Ascending aorta (tissue), 2 donors: ENCODE measurements around the gene SH3BP1. TPM values are rescaled to one million over a fixed set of nuclear protein-coding genes. Genes with fewer than 3 reads are reported as not detected.

ENCODE experiments used
- DNase-seq, 2 donors: peaks; one replicate each; pipeline ENCODE4 v3.0.0-alpha.2; 2019; ENCODE audit warnings: low spot score in 2 of 2
- H3K27ac ChIP-seq, 2 donors: fragments of 200-600 bp; sonication (generic); one replicate each; pipeline ENCODE4 v1.5.1; 2016 to 2017; ENCODE audit warnings: mild to moderate bottlenecking in 1 of 2
- H3K27me3 ChIP-seq: fragments of 200-600 bp; sonication (generic); one replicate; pipeline ENCODE4 v1.5.1; 2017
- H3K36me3 ChIP-seq, 2 donors: fragments of 200-600 bp; sonication (generic); one replicate each; pipeline ENCODE4 v1.5.1; 2016
- H3K4me1 ChIP-seq, 2 donors: fragments of 200-600 bp; sonication (generic); one replicate each; pipeline ENCODE4 v1.5.1; 2016 to 2017; ENCODE audit warnings: mild to moderate bottlenecking in 1 of 2
- H3K4me3 ChIP-seq, 2 donors: fragments of 200-600 bp; sonication (generic); one replicate each; pipeline ENCODE4 v1.5.1; 2016 to 2017; ENCODE audit warnings: mild to moderate bottlenecking in 1 of 2
- H3K9me3 ChIP-seq, 2 donors: fragments of 200-600 bp; sonication (generic); one replicate each; pipeline ENCODE4 v1.5.1; 2016
- intact Hi-C: fragments of 100-400 bp; cut with DNase I; formaldehyde crosslinking; loops from one replicate; pipeline ENCODE4 v1.15.1; 2023
- total RNA-seq: library from RNA; depleted of rRNA; stranded (reverse); fragments of >200 nt; gene quantifications from one replicate; pipeline ENCODE4 v1.1.0, GENCODE V29; 2016
- TF ChIP-seq, protein P1 (sequence below), 3 experiments: fragments of 200-600 bp in 2 of 3; fragments of 450-650 bp in 1 of 3; sonication (generic) in 2 of 3; IDR thresholded peaks; one replicate each; pipeline ENCODE4 v1.5.1; 2016 to 2019; ENCODE audit warnings: antibody characterized with exemption in 3 of 3, mild to moderate bottlenecking in 1 of 3, moderate library complexity in 1 of 3

SH3BP1 gene
- total RNA-seq, 1 donor from 2014 or later, result 33.7 TPM

DNA sequence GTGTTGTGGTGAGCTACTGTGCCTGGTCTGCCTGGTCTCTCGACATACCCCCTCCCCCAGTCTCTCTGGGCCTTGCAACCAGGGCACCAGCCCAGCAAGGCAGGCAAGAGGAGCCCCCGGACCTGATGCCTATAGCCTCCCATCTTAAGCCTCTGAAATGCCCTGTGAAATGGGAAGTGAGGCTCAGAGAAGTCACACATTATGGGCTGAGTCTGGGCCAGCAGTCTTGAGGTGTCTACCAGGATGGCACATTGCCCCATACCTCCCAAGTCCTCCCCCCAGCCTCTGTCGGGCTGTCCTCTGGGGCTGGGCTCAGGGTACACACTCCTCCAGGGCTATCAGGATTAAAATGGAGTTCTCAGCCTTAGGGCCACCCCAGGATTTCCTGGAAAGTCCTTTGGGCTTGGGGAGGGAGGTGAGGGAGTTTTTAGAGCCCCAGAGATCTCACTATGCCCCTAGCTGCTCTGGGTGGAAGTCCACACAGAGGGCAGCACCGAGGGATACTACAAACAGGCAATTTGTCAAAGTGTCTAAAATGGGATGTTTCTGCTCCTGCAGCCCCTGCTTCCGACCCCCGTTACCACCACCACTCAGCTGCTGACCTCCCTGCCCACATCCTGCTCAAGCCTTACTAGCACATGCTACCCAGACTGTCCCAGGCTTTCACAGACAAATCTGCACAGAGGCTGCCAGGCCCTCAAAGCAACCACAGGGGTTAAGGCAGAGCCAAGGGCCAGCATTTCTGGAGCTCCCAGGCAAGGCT lies 3.1 kb upstream of the SH3BP1 start:
- intact Hi-C loops, result no loop called here
- Histone ChIP-seq H3K36me3 (peaks cover under 1 to 12% of the 10 kb centered on the region in 2 donors), H3K9me3 (no peaks in the 10 kb centered on the region), H3K27ac (no peak overlapping the region), H3K27me3 (no peaks in the 10 kb centered on the region), H3K4me3 (no peak overlapping the region), H3K4me1 (peaks cover 21 to 37% of the 10 kb centered on the region in 2 donors)
- TF ChIP-seq, protein P1, sequence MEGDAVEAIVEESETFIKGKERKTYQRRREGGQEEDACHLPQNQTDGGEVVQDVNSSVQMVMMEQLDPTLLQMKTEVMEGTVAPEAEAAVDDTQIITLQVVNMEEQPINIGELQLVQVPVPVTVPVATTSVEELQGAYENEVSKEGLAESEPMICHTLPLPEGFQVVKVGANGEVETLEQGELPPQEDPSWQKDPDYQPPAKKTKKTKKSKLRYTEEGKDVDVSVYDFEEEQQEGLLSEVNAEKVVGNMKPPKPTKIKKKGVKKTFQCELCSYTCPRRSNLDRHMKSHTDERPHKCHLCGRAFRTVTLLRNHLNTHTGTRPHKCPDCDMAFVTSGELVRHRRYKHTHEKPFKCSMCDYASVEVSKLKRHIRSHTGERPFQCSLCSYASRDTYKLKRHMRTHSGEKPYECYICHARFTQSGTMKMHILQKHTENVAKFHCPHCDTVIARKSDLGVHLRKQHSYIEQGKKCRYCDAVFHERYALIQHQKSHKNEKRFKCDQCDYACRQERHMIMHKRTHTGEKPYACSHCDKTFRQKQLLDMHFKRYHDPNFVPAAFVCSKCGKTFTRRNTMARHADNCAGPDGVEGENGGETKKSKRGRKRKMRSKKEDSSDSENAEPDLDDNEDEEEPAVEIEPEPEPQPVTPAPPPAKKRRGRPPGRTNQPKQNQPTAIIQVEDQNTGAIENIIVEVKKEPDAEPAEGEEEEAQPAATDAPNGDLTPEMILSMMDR (IDR thresholded peaks at IDR 0.05), result peak in 1 of 3 experiments; percentile 19
- DNase-seq, result no peak

DNA sequence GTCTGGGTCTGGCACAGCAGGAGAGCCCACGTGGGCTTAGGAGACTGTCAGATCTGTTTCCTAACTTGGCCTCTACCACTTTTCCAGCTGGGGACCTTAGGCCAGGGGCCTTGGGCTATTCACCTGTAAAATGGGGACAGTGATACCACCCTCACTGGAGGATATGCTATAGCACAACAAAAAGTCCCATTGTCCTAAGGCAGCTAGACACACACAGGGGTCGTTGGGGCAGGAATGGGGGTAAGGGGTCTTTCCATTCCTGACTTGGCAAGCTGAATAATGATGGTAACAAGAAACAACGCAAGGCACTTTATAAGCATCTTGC lies 2.6 kb upstream of the SH3BP1 start:
- peaks cover 21 to 37% of the 10 kb centered on the region in 2 donors for H3K4me1 ChIP-seq
- intact Hi-C loops, result no loop called here
- no peak overlapping the region for H3K27ac ChIP-seq
- H3K4me3 ChIP-seq, result no peak overlapping the region
- TF ChIP-seq, protein P1 (IDR thresholded peaks at IDR 0.05), result no peak
- H3K9me3 ChIP-seq, result no peaks in the 10 kb centered on the region
- no peaks in the 10 kb centered on the region for H3K27me3 ChIP-seq
- DNase-seq, result no peak
- peaks cover 0 to 7% of the 10 kb centered on the region in 2 donors for H3K36me3 ChIP-seq

DNA sequence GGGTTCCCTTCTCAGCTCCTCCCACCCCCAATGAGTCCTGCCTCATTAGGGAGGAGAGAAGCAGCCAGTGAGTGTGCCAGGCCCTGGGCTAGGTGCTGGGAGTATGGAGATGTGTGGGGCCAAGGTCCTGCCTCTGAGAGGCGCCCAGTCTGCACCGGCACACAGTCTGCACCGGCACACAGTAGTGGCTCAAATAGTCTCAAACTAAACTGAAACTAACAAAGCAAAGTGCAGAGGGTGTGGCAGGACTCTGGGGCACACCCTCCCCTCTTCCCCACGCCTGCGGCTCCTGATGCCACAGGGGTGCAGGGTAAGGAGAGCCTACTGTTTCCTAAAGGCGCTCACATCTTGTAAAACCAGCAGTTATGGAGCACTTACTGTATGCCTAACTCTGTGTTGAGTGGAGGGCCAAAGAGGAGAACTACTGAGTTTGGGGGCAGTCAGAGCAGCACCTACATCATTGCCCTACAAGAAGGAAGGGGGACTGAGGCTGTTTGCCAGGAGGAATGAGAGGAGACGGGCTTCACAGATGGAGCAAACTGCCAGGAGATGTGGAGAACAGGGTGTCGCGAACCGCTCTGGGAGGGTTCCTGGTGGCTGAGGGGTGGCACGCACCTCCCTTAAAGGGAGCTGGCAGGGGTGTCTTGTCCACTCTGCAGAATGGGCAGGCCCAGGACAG lies 939 bp upstream of the SH3BP1 start:
- Histone ChIP-seq H3K27ac (no peak overlapping the region), H3K36me3 (no peaks in the 10 kb centered on the region), H3K4me1 (peaks cover 14 to 33% of the 10 kb centered on the region in 2 donors), H3K4me3 (peak overlapping the region in 1 of 2 donors; percentile 64), H3K27me3 (no peaks in the 10 kb centered on the region), H3K9me3 (no peaks in the 10 kb centered on the region)
- intact Hi-C loops, result no loop called here
- TF ChIP-seq, protein P1 (IDR thresholded peaks at IDR 0.05), result no peak
- no peak for DNase-seq

DNA sequence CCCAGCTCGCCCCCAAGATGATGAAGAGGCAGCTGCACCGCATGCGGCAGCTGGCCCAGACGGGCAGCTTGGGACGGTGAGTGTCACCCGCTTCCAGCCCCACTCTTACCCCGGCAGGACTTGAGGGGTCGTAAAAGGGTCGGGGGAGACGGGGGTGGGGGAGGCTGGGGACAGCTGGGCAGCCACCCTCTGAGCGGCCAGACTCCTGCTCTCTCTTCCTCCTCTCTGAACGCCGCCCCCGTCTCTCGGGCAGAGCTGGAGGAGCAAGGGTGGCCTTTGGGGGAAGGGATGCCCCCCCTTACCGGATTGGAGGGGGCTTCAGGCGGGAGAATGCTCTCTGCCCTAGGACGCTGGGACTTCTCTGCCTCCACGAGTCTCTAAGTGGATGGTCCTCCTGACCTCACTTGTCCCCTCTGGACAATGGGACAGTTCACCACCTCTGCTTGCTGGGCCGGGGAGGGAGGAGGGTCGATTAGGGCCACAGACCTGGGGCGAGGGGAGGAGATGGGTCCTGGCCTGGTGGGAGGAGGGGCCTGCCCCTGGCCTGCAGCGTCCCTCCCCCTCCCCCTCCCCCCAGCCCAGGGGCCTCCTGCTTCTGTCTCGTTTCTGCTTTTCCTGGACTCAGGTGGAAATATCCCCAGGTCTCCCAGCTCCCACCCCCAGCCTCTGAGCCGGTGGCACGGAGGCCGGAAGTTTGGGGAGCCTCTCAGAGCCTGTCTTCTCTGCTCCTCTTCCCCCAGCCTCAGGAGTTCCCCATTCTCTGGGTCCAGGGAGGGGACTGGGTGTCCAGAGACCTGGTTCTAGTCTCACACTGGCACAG lies 512 bp downstream of the SH3BP1 start:
- Histone ChIP-seq H3K27ac (peak overlapping the region; percentile 3 to 23), H3K4me3 (peak overlapping the region; percentile 59 to 64), H3K27me3 (no peaks in the 10 kb centered on the region), H3K9me3 (no peaks in the 10 kb centered on the region), H3K4me1 (peaks cover 6 to 19% of the 10 kb centered on the region in 2 donors), H3K36me3 (no peaks in the 10 kb centered on the region)
- no peak for DNase-seq
- TF ChIP-seq, protein P1 (IDR thresholded peaks at IDR 0.05), result no peak
- intact Hi-C loops, result no loop called here

DNA sequence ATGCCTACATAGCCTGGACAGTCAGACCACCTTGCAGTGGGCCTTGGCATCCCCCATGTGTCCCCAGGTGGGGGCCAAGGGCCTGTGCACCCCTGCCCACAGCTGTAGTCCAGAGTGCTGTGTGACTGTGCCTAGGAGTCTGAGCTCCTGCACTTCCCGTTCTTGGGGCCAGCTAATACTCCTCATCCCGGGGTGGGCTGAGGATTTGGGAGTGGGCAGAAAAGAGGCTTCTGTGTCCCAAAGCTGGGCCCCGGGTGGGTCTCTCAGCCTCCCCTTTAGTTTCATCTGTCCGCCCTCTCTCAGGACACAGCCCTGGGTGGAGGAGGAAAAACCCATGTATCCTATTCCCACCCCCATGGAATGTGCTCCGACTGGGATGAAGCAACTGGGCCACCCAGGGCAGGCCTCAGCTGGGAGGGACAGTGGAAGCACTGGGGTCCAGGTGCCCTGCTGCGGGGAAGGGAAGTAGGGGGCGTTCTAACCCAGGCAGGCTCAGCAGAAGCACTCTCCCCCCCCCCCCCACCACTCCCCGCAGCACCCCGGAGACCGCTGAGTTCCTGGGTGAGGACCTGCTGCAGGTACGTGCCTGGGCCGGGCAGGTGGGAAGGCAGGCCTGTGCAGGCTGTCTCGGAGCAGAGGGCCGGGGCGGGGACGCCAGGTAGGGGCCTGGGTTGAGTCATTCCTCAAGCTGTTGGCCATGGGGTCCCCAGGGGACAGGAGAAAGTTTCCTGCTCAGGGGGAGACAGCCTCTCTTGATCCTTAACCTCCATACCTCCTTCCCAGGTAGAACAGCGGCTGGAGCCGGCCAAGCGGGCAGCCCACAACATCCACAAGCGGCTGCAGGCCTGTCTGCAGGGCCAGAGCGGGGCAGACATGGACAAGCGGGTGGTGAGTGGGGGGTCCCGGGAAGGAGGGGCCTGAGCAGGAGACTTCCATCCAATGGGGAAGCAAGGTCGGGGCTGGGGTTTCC lies 1.4 kb downstream of the SH3BP1 start:
- intact Hi-C loops, result no loop called here
- Histone ChIP-seq H3K4me1 (peaks cover 6 to 17% of the 10 kb centered on the region in 2 donors), H3K27ac (no peak overlapping the region)

More for the DNA sequence above, 1.4 kb downstream of the SH3BP1 start:
- no peaks in the 10 kb centered on the region for H3K9me3 ChIP-seq
- peak overlapping the region; percentile 59 to 64 for H3K4me3 ChIP-seq
- no peaks in the 10 kb centered on the region for H3K27me3 ChIP-seq
- TF ChIP-seq, protein P1 (IDR thresholded peaks at IDR 0.05), result no peak
- no peaks in the 10 kb centered on the region for H3K36me3 ChIP-seq
- DNase-seq, result no peak
